GM23248 (cell line): Measurements from ENCODE around the gene GPC3.

Experiments used
- EZH2 ChIP-seq: fragments of 200-600 bp; sonication (generic); IDR thresholded peaks from 2 replicates; pipeline ENCODE4 v1.6.1; 2018; ENCODE audit warnings: antibody characterized with exemption, mild to moderate bottlenecking; ENCODE audit not compliant: insufficient read depth, poor library complexity, severe bottlenecking
- EZH2phosphoT487 ChIP-seq: fragments of 200-600 bp; sonication (generic); IDR thresholded peaks from 2 replicates; pipeline ENCODE4 v1.6.1; 2018; ENCODE audit warnings: antibody characterized with exemption, moderate library complexity, mild to moderate bottlenecking, low read depth; ENCODE audit not compliant: insufficient read depth

- no peak for TF ChIP-seq EZH2phosphoT487
- TF ChIP-seq EZH2, result no peak
Observed at GRCh38 chrX:133633162-133633561, 352.2 kb downstream of the GPC3 start.
